Activated T-cell treated with anti-CD3 and anti-CD28 coated beads, Interleukin-2, amount 50 U/mL, for 1 hour (primary cell): ENCODE measurements around the gene NRM.
A peak's percentile ranks its signal among the peaks of the same experiment; 100 is the strongest.
"Not testable (repeated sequence)": the region's sequence is repeated elsewhere in the genome, so short reads cannot be mapped to it uniquely, and the experiment has no call there.

Experiments
- DNase-seq: peaks from one replicate; pipeline ENCODE4 v3.0.0-alpha.2; 2020

Gene NRM

DNA sequence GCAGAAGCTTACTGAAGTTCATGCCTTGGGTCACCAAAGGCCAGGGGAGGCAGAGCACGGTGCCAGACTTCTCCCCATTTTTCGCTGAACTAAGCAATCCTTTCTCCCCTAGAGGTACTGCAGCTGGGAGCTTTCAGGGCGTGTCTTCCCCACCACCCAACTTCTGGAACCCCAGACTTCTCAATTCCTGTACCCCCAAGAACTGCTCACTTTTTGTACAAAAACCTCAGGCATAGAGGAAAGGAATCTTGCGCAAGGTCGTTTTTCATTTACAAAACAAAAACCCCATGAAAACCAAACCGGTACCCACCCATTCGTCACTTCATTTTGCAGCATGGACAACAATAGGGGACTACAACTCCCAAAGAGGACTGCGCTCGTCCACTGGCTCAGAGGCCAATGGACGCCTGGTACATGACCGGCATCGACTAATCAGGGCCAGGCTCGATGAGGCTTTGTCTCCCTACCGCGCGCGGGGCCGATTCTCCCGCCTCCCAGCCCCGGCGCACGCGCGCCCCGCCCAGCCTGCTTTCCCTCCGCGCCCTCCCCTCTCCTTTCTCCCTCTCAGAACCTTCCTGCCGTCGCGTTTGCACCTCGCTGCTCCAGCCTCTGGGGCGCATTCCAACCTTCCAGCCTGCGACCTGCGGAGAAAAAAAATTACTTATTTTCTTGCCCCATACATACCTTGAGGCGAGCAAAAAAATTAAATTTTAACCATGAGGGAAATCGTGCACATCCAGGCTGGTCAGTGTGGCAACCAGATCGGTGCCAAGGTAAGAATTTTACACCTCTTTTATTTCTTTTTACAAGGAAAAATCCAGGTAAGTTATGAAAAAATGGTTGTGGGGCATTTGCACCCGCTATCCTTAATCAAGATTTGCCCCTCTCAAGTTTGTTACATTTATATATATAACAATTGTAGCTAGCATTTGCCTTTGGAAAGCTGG is 29.3 kb upstream of the NRM start, which contains the start of gene TUBB:
TUBB (plus strand) TSS at position 562 of the 947 bp plus-strand sequence; CDS start at position 717, 155 bp downstream.
- peak; percentile 93 for DNase-seq

DNA sequence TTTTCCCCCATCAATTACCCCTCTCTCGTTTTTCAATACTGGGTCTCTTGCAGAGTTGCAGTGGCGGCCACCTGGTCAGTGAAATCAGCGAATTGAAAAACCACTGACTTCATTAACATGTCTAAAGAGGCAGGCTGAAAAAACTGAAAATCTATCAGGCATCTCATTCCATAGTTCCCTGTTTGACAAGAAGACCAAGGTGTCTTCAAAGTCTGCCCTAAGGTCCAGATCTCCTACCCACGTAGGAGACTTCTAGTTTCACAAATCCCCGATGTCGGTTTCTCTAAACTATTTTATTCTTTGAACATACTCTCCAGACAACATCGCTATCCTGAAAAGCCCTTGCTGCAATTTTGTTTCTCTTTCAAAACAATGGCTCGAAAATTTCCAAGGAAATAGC is 28.6 kb upstream of the NRM start:
- no peak for DNase-seq

DNA sequence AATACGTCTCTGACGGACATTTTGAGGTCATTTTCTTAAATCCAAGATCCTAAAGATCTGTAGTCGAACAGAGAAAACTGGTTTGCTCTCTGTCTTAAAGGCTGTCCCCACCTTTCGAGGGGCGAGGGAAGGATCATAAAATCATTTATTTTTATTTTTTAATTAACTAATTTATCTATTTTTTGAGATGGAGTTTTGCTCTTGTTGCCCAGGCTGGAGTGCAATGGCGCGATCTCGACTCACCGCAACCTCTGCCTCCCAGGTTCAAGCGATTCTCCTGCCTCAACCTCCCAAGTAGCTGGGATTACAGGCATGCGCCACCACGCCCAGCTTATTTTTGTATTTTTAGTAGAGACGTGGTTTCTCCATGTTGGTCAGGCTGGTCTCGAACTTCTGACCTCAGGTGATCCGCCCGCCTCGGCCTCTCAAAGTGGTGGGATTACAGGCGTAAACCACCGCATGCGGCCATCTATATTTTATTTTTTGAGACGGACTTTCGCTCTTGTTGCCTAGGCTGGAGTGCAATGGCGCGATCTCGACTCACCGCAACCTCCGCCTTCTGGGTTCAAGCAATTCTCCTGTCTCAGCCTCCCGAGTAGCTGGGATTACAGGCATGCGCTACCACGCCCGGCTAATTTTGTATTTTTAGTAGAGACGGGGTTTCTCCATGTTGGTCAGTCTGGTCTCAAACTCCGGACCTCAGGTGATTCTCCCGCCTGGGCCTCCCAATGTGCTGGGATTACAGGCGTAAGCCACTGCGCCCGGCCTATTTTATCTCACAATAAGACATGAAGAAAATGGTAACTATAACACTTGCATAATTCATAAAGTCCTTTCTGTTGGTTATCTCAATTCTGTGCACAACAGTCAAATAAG is 27.3 kb upstream of the NRM start:
- not testable (repeated sequence) for DNase-seq

DNA sequence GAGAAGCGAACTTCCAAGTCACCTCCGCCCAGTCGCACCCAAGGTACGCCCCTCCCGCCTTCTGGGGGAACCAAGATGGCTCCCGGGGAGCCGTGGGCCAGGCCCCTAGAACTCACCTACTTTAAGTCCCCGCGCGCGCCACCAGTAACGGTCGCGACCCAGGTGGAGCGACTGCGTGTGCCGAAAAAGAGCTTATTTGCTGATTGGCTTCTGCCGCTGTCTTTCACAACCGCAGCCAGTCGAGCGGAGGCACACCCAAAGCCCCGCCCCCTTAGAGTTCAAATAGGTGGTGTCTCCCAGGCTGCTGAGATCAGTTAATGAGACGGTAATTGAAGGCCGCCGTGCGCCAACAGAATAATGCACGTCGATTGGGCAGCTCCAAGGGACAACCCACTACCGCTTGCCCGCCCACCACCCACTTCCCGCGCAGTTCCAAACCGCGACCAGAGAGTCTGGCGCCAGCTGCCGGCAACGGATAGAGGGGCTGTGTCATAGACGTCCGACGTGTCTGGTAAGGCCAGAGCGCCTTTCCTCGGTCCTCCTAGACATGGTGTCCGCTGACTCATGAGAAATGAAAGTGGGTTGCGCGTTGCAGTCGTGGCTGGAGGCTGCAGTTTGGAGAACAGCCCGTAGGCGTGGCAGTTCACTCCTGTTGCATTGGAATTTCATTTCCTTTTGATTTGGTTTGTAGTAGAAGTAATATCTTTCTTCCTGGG is 26.5 kb upstream of the NRM start, which contains the start of gene MDC1:
MDC1 (minus strand) TSS at position 153 of the 716 bp plus-strand sequence. CDS start 2,106 bp downstream, outside the sequence.
- peak; percentile 96 for DNase-seq

DNA sequence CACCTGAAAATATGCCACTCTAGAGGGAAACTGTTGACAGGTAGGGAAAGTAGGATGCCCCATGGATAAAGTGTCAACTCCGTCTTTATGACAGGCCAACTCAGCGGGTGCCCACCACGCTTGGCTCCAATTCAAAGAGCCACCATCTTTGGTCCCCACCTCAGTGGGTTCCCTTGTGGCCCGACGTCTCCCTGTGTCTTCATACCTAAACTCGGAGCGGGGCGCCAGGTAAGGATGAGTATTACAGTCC is 26.0 kb upstream of the NRM start:
- no peak for DNase-seq

DNA sequence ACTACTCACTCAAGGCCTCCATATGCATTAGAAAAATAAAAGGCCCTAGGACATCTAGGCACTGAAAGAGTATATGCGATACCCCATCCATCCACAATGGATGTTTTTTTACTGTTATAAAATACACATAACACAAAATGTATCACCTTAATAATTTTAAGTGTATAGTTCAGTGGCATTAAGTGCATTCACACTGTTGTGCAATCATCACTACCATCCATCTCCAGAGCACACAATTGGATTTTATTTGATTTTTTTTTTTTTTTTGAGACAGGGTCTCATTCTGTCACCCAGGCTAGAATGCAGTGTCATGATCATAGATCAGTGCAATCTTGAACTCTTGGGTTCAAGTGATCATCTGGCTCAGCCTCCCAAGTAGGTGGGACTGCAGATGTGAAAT is 23.5 kb upstream of the NRM start:
- DNase-seq: no peak

DNA sequence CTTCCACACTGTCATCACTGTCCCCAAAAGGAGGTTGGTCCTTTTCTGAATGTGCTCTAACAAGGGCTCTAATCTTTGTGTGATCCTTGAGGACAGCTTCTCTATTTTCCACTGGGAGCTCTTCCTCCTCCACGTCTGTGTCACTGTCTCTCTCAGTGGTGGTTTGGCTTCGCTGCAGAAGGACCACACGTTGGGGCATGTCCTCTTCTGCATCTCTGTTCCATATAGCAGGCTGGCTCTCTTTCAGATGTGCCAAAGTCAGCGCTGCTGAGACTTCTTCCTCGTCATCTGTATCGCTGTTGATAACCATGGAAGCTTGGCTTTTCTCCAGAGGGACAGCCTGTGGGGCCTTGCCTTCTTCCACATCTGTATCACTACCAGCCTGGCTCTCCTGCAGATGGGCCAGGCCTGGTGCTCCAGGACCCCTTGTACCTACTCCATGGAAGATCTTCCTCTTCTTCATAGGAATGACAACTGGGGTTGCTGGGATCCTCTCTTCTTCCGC is 21.7 kb upstream of the NRM start:
- no peak for DNase-seq

DNA sequence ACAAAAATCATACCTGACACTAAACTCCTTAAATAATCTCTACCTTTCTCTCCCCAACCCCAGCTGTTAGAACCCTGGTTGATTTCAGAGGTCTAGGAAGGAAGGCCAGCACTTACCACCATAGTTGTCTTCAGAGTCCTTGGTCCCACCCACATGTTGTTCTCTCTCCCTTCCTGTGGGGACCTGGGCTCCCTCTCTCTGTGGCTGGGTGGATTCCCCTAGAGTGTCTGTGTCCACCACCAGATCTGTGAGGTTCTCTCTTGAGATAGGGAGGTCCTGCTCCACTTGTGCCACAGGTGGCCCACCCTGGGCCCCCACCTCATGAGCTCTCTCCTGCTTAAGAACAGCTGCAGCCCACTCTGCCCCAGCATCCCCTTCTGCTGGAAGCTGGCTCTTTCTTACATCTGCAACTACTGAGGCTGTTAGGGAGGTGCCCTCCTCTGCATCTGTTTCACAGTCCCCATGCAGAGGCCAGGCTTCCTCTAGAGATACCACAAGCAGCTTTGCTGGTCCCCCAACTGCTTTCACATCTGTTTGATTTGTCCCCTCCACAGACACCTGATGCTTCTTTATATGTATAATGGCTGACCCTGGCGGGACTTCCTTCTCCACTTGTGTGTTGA is 21.1 kb upstream of the NRM start:
- DNase-seq: no peak

DNA sequence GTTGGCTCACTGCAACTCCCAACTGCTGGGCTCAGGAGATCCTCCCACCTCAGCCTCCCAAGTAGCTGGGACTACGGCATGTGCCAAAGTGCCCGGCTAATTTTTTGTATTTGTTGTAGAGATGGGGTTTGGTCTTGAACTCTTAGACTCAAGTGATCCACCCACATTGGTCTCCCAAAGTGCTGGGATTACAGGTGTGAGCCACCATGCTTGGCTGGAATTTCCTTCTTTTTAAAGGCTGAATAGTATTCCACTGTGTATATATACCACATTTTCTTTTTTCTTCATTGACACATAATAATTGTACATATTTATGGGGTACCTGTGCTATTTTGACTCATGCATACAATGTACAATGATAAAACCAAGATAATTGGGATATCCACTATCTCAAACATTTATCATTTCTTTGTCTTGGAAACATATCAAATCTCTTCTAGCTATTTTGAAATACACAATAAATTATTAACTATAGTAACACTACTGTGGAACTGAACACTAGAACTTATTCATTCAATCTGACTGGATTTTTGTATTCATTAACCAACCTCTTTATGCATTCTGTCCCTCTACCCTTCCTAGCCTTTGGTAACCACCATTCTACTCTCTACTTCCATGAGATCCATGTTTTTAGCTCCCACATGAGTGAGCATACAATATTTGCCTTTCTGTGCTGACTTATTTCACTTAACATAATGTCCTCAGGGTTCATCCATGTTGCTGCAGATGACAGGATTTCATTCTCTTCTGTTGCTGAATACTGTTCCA is 18.5 kb upstream of the NRM start:
- DNase-seq: no peak

DNA sequence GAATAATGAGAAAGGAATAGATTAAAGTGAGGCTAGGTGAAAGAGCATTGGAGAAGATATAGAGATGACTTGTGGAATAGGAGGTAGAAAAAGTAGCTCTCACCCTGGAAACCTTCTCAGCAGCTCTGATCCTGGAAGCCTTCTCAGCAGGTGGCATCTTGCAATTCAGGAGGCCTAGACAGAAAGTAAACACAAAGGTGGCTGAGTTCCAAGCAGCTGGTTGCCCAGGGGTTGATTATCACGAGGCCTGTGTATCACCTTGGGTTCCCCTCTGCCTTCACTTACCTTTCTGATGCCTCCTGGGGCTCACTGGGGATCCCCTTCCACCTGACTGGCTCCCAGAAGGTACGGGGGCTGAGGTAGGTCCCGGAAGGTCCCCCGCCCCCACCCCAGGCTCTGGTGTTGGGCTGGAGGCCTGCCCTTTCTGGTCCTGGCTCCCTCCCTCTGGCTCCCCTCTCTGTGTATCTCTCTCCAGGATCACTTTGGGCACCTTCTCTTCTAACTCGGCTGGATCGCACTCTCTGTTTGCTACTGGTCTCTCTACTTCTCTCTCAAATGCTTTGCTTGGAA is 16.6 kb upstream of the NRM start:
- no peak for DNase-seq

DNA sequence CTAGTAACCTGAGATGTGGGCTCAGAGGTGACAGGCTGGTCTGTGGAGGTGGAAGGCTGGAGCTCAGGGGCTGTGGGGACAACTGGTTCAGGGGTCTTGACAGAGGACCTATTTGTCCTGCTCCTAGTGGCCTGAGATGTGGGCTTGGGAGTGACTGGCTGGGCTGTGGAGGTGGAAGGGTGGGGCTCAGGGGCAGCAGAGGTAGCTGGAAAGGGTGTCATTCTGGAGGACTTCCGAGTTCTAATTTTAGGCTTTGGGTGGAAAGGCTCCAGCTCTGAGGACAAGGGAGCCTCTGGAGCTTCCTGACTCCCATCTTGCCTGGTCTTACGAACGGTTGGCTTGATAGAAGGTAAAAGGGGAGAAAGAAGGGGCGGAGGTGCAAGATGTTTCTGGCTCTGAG is 14.8 kb upstream of the NRM start:
- DNase-seq: no peak

DNA sequence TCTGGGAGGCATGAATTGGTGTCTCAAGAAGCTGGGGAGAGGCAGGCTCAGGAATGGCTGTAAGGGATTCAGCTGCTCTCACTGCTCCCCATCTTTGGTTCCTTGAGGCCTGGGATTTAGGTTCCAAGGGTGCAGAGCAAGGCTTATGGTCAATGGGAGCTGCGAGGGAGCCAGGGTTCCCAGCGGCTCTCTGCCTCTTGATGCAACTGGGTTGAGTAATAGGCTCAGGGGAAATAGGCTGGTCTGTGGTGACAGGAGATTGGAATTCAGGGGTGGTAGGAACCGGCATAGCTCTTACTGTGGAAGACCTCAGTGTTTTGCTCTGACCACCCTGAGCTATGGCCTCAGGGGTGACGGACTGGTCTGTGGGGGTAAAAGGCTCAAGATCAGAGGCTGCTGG is 13.0 kb upstream of the NRM start:
- no peak for DNase-seq

DNA sequence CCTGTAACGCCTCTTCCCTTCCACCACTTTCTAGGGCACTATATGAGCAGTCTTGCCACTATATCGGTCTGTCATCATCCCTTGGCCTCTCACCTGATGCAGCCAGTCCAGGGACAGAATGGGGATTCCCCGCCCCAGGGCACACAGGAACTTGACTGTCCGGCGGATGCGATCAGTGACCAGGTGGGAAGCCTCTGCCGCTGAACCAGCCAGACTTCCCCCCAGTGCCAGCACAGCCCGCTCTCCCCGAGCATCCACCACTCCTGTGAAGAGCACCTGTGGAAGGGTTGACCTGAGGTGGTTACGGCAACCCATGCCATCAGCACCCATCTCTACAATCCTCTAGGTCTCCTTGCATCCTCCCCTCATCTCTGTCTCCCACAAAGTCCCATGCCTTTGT is 12.2 kb upstream of the NRM start:
- DNase-seq: no peak

DNA sequence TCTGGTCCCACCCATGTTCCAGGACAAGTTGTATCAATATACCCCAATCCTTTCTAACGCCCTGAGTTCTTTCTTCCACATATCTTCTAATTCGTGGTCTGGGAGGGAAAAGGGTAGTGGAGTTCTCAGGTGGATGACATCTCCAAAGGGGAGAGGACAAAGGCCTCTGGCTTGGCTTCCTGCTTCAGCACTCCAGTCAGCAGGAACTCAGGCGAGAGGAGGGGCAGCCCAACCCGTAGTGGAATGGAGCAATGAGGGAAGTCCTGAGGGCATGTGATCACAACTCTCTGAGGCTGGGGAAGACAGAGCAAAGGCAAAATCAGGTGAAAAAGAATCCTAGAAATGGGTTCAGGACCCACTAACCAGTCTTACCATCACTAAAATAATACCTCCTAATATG is 9.6 kb upstream of the NRM start:
- no peak for DNase-seq

DNA sequence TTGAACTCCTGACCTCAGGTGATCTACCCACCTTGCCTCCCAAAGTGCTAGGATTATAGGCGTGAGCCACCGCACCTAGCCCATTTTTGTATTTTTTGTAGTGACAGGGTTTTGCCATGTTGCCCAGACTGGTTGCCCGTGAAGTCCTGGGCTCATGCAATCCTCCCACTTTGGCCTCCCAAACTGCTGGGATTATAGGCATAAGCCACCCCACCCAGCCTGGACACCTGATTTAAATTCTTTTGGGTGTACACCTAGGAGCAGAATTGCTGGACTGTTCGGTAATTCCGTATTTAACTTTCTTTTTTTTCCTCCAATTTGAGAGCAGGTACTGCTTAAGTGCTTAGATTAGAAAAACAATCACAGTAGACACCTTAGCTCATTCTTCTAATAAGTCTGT is 5.6 kb upstream of the NRM start:
- DNase-seq: no peak

DNA sequence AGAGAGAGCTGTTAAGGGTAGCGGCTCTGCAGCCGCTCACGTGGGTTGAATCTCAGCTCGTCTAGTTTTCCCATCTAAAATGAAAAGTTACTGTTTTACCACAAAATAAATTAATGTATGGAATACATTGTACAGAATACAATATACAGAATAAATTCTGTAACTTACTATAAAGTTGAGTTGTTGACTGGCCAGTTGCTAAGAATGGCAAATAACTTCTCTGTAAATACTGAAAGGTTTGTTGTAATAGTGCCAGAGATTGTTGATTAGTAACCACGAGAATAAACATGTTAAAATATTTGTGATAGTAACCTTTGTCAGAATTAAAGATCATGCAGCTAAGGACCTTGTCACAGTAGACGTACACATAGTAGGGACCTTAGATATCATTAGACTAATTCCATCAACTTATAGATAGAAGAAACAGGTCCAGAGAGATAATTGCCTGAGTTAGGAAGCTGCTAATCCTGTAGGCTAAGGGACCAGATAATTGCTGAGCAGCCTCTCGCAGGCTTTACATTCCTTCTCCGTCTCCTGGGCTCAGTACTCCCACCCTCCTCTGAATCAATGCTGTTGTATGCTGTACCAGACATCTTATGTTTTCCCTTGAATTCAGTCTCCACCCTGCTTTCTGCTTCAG is 544 bp upstream of the NRM start:
- no peak for DNase-seq

DNA sequence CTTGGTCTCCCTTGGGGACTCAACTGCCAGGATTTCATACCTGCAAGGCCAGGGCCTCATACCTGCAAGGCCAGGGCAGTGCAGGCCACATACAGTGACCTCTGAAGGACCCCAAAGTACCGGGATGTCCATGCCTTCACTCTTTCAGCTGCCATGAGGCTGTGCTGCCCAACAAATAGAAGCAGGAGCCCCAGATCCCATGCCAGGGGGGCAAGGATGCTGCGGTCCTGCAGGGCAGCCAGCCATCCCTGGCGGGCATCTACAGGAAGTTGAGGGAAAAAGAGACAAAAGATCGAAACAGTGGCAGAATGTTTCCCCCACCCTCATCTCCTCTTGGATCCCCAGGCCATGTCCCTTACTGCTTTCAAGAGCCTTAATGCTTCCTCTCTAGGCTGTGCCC is 799 bp downstream of the NRM start:
- DNase-seq: no peak

DNA sequence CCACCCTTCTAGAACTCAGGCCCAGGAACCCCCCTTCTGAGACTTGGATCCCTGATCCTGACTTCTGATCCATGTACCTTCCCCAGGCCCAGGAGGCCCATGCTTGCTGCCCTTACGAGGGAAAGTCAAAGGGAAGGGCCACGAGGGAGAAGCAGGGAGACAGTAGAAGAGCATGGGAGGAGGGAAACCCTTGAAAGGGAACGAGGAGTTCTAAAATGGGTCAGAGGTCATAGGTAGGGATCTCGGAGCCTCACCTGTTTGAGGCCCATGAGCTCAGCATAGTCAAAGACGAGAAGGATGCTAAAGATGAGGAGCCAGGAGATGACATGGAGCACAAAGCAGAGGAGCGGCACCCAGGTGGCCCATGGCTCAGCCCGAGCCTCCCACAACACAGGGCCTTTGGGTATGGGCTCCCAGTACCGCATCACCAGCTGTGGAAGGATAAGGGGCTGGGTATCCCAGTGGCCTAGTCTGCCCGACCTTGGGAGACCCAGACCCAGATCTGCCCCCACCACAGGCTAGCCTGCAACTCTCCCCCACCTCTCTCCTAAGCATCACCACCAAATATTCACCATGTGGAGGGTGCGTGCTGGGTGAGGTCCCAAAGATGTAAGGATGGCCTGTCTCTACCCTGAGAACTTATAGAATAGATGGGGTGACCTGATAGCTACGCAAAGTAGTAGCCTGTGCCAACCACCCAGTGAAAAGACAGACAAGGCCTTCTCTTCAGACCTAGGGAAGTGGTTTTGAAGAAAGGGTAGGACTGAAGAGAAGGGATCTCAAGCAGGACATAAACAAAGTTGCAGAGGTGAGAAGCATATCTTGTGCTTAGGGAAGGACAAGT is 1.5 kb downstream of the NRM start:
- DNase-seq: no peak

DNA sequence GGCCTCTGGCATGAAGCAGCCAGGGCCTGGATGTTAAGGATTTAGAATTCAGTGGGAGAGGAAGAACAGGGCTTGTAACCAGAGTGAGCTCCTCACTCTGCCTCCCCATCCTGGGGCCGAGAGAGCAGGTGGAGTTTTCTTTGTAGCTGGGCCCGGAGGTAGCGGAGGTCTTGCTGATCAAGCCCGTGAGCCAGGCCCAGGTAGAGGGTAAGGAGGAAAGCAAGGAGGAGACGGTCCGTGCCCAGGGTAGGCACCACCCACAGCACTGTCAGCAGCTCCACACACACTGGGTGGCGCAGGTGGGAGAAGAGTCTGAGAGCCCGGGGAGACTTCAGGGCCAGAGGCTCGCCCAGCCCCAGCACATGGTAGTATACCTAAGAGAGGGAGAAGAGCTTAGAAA is 2.2 kb downstream of the NRM start:
- DNase-seq: no peak
